Liver (tissue), 9 donors: ENCODE results near the gene ENTPD7. TPM values are rescaled to one million over a fixed set of nuclear protein-coding genes. Genes with fewer than 3 reads are reported as not detected.

ENCODE experiments used
- DNase-seq: peaks from one replicate; pipeline ENCODE4 v3.0.0-alpha.2; 2017; ENCODE audit warnings: low spot score
- H3K27ac ChIP-seq, 2 donors: one replicate each; pipeline ENCODE4 v1.7.0; 2013; ENCODE audit warnings: inconsistent platforms in 2 of 2, low read length in 2 of 2, control low read depth in 1 of 2, low read depth in 1 of 2, mild to moderate bottlenecking in 1 of 2
- H3K27me3 ChIP-seq, 4 donors: one replicate each; pipeline versions ENCODE4 v1.6.1 to v1.7.0; 2013; ENCODE audit warnings: low read length in 3 of 4, inconsistent platforms in 1 of 4, mild to moderate bottlenecking in 1 of 4, moderate library complexity in 1 of 4; ENCODE audit not compliant: control insufficient read depth in 4 of 4, insufficient read depth in 4 of 4
- H3K36me3 ChIP-seq, 4 donors: one replicate each; pipeline versions ENCODE4 v1.6.1 to v1.7.0; 2013; ENCODE audit warnings: low read length in 3 of 4, mild to moderate bottlenecking in 3 of 4, low read depth in 1 of 4, moderate library complexity in 1 of 4; ENCODE audit not compliant: control insufficient read depth in 4 of 4, insufficient read depth in 3 of 4
- H3K4me1 ChIP-seq, 4 donors: one replicate each; pipeline versions ENCODE4 v1.6.1 to v1.7.0; 2013; ENCODE audit warnings: low read length in 3 of 4, mild to moderate bottlenecking in 3 of 4, moderate library complexity in 1 of 4; ENCODE audit not compliant: control insufficient read depth in 4 of 4, insufficient read depth in 4 of 4
- H3K4me3 ChIP-seq, 3 donors: one replicate each; pipeline versions ENCODE4 v1.6.1 to v1.7.0; 2013; ENCODE audit warnings: low read length in 3 of 3, control low read depth in 1 of 3, low read depth in 1 of 3, mild to moderate bottlenecking in 1 of 3
- H3K9ac ChIP-seq, 2 donors: one replicate each; pipeline ENCODE4 v1.7.0; 2013; ENCODE audit warnings: low read length in 2 of 2, mild to moderate bottlenecking in 2 of 2, moderate library complexity in 2 of 2, control low read depth in 1 of 2, low read depth in 1 of 2
- H3K9me3 ChIP-seq, 4 donors: one replicate each; pipeline versions ENCODE4 v1.6.1 to v1.7.0; 2013; ENCODE audit warnings: low read length in 3 of 4; ENCODE audit not compliant: control insufficient read depth in 4 of 4
- FOXA2 ChIP-seq: IDR thresholded peaks from 2 replicates; pipeline ENCODE4 v1.6.1; 2016; ENCODE audit warnings: antibody characterized with exemption
- HNF4A ChIP-seq, 2 donors: conservative IDR thresholded peaks; 2 replicates each; pipeline ENCODE4 v1.6.1; 2016; ENCODE audit warnings: antibody characterized with exemption in 2 of 2, mild to moderate bottlenecking in 2 of 2
- HNF4G ChIP-seq: IDR thresholded peaks from 2 replicates; pipeline ENCODE4 v1.6.1; 2016; ENCODE audit warnings: antibody characterized with exemption
- JUND ChIP-seq, 2 donors: IDR thresholded peaks; 2 replicates each; pipeline ENCODE4 v1.6.1; 2016; ENCODE audit warnings: antibody characterized with exemption in 2 of 2
- RXRA ChIP-seq, 2 donors: IDR thresholded peaks; 2 replicates each; pipeline ENCODE4 v1.6.1; 2017 to 2018; ENCODE audit warnings: antibody characterized with exemption in 2 of 2, mild to moderate bottlenecking in 1 of 2
- TAF1 ChIP-seq: conservative IDR thresholded peaks from 2 replicates; pipeline ENCODE4 v1.6.1; 2016; ENCODE audit warnings: antibody characterized with exemption, mild to moderate bottlenecking
- WGBS: extraction: QIAGEN DNeasy Blood & Tissue Kit; methylation state at CpG from one replicate; pipeline ENCODE4 v1.1.7; 2013; 5-methylcytosine and 5-hydroxymethylcytosine counted together
- polyA plus RNA-seq, 2 donors: library from polyadenylated mRNA; stranded (reverse) in 1 of 2; unstranded in 1 of 2; fragments of 200-250 nt in 1 of 2; fragments of >200 nt in 1 of 2; fragmentation: Nextera tagmentation in 1 of 2; extraction: Ambion mirVana in 1 of 2; gene quantifications; one replicate each; pipeline versions ENCODE4 v1.2.1 to v1.2.3, GENCODE V29; 2013 to 2015
- total RNA-seq, 2 donors: library from RNA; depleted of rRNA; stranded (reverse); fragments of >200 nt; gene quantifications; one replicate each; pipeline ENCODE4 v1.2.3, GENCODE V29; 2014
- TF ChIP-seq, protein P1 (sequence below): fragments of 150-350 bp; IDR thresholded peaks from 2 replicates; pipeline ENCODE4 v1.5.1; 2017; ENCODE audit warnings: improper control_type of control experiment, low read depth, low read length; ENCODE audit not compliant: missing input control
- TF ChIP-seq, protein P2 (sequence below): IDR thresholded peaks from 2 replicates; pipeline ENCODE4 v1.6.1; 2016; ENCODE audit warnings: antibody characterized with exemption
- donor health status: healthy.
- donor health status: healthy.
- donor health status: healthy.
- donor health status: healthy.
- donor health status: healthy.

The ENTPD7 gene
- total and polyA plus RNA-seq, 4 donors, result 2.0 to 27.2 (median 12.1) TPM

GRCh38 chr10:99659868-99660366 is 608 bp downstream of the ENTPD7 start:
- whole genome bisulfite sequencing, result 8% methylated on average over 10 of the region's 10 CpGs
- H3K27me3 ChIP-seq, result no peaks in the 10 kb centered on the region
- peak overlapping the region; percentile 67 for H3K9ac ChIP-seq
- TF ChIP-seq JUND (IDR thresholded peaks at IDR 0.05), result no peak
- TF ChIP-seq HNF4G, result peak; percentile 37
- TF ChIP-seq TAF1, result no peak
- TF ChIP-seq, protein P1, sequence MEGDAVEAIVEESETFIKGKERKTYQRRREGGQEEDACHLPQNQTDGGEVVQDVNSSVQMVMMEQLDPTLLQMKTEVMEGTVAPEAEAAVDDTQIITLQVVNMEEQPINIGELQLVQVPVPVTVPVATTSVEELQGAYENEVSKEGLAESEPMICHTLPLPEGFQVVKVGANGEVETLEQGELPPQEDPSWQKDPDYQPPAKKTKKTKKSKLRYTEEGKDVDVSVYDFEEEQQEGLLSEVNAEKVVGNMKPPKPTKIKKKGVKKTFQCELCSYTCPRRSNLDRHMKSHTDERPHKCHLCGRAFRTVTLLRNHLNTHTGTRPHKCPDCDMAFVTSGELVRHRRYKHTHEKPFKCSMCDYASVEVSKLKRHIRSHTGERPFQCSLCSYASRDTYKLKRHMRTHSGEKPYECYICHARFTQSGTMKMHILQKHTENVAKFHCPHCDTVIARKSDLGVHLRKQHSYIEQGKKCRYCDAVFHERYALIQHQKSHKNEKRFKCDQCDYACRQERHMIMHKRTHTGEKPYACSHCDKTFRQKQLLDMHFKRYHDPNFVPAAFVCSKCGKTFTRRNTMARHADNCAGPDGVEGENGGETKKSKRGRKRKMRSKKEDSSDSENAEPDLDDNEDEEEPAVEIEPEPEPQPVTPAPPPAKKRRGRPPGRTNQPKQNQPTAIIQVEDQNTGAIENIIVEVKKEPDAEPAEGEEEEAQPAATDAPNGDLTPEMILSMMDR, result no peak
- peak; percentile 71 to 77 for TF ChIP-seq HNF4A (conservative IDR thresholded peaks at IDR 0.05)
- no peak for DNase-seq
- H3K9me3 ChIP-seq, result no peaks in the 10 kb centered on the region
- peak overlapping the region; percentile 65 to 67 for H3K27ac ChIP-seq
- H3K4me3 ChIP-seq, result peak overlapping the region; percentile 85 to 100 (median 91)
- peaks cover 4 to 15% (median 7%) of the 10 kb centered on the region in 4 donors for H3K4me1 ChIP-seq
- peaks cover 0 to 9% (median 2%) of the 10 kb centered on the region in 4 donors for H3K36me3 ChIP-seq

DNA sequence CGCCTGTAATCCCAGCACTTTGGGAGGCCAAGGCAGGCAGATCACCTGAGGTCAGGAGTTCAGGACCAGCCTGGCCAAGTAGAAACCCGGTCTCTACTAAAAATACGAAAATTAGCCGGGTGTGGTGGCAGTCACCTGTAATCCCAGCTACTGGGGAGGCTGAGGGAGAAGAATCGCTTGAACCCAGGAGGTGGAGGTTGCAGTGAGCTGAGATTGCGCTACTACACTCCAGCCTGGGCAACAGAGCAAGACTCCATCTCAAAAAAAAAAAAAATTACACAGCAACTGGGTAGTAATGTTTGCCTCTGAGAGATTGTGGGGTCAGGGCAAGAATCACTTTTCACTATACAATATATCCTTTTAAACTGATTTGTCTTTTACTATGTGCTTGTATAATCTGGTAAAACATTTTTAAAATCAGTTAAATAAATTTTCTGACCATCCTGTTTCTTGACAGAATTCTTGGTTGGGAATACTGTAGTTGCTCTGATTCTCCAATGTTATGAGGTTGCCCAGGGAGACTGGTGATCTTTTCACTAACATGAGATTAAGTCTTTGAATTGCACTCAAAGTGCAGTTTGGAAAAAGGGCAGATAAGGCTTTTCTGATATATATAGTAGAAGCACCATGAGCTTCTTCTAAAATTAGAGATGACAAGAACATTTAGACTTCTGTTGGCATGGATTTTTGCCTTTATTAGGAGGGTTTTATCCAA is 1.5 kb downstream of the ENTPD7 start:
- H3K9me3 ChIP-seq, result no peaks in the 10 kb centered on the region
- TF ChIP-seq FOXA2 (no peak), TAF1 (no peak)
- TF ChIP-seq, protein P2, sequence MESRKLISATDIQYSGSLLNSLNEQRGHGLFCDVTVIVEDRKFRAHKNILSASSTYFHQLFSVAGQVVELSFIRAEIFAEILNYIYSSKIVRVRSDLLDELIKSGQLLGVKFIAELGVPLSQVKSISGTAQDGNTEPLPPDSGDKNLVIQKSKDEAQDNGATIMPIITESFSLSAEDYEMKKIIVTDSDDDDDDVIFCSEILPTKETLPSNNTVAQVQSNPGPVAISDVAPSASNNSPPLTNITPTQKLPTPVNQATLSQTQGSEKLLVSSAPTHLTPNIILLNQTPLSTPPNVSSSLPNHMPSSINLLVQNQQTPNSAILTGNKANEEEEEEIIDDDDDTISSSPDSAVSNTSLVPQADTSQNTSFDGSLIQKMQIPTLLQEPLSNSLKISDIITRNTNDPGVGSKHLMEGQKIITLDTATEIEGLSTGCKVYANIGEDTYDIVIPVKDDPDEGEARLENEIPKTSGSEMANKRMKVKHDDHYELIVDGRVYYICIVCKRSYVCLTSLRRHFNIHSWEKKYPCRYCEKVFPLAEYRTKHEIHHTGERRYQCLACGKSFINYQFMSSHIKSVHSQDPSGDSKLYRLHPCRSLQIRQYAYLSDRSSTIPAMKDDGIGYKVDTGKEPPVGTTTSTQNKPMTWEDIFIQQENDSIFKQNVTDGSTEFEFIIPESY, result no peak
- no peak for DNase-seq
- peak overlapping the region in 1 of 3 donors; percentile 100 for H3K4me3 ChIP-seq
- H3K27me3 ChIP-seq, result no peaks in the 10 kb centered on the region
- 95% methylated on average over 6 of the region's 6 CpGs for WGBS
- H3K27ac ChIP-seq, result no peak overlapping the region
- peaks cover 0 to 9% (median 3%) of the 10 kb centered on the region in 4 donors for H3K36me3 ChIP-seq
- peaks cover 4 to 15% (median 7%) of the 10 kb centered on the region in 4 donors for H3K4me1 ChIP-seq
- no peak overlapping the region for H3K9ac ChIP-seq

DNA sequence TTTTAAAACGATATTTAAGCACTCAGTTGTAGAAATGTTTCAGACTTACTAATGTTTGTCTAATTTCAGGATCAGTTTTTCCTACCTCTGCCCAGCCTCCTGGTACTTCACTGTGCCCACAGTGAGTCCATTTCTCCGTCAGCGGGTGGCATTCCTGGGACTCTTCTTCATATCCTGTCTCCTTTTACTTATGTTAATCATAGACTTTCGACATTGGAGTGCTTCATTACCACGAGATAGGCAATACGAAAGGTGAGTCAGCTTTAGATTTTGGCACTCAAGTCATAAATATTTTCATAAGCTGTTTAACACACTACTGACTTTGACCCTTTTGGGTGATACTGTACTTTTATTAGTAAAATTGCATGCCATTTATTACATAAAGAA is 2.1 kb downstream of the ENTPD7 start:
- 86% methylated on average over 6 of the region's 6 CpGs for WGBS
- TF ChIP-seq RXRA (IDR thresholded peaks at IDR 0.05), result no peak
- TF ChIP-seq TAF1, result no peak
- Histone ChIP-seq H3K27ac (no peak overlapping the region), H3K4me3 (no peak overlapping the region), H3K4me1 (peaks cover 4 to 15% (median 7%) of the 10 kb centered on the region in 4 donors), H3K9me3 (no peaks in the 10 kb centered on the region), H3K36me3 (peaks cover 0 to 9% (median 3%) of the 10 kb centered on the region in 4 donors), H3K27me3 (no peaks in the 10 kb centered on the region), H3K9ac (no peak overlapping the region)
- no peak for DNase-seq
